Ishikawa (cell line): ENCODE data around the gene HSD17B12.

ENCODE experiments used
- CEBPB ChIP-seq: IDR thresholded peaks from 2 replicates; pipeline ENCODE4 v1.6.1; 2012
- CREB1 ChIP-seq: IDR thresholded peaks from 2 replicates; pipeline ENCODE4 v1.6.1; 2012; ENCODE audit warnings: low read depth
- EGR1 ChIP-seq: IDR thresholded peaks from 2 replicates; pipeline ENCODE4 v1.6.1; 2012
- EP300 ChIP-seq: IDR thresholded peaks from 2 replicates; pipeline ENCODE4 v1.6.1; 2012; ENCODE audit warnings: borderline replicate concordance
- FOXM1 ChIP-seq: IDR thresholded peaks from 2 replicates; pipeline ENCODE4 v1.6.1; 2012; ENCODE audit warnings: low read depth, borderline replicate concordance
- MAX ChIP-seq: IDR thresholded peaks from 2 replicates; pipeline ENCODE4 v1.6.1; 2012
- NFIC ChIP-seq: IDR thresholded peaks from 2 replicates; pipeline ENCODE4 v1.6.1; 2012
- RAD21 ChIP-seq: IDR thresholded peaks from 2 replicates; pipeline ENCODE4 v1.6.1; 2012; ENCODE audit warnings: low read depth
- REST ChIP-seq: IDR thresholded peaks from 2 replicates; pipeline ENCODE4 v1.6.1; 2012; ENCODE audit warnings: low read depth, mild to moderate bottlenecking
- TAF1 ChIP-seq: IDR thresholded peaks from 2 replicates; pipeline ENCODE4 v1.6.1; 2012; ENCODE audit warnings: low read depth, mild to moderate bottlenecking
- TCF12 ChIP-seq: IDR thresholded peaks from 2 replicates; pipeline ENCODE4 v1.6.1; 2012; ENCODE audit warnings: low read depth
- TEAD4 ChIP-seq: IDR thresholded peaks from 2 replicates; pipeline ENCODE4 v1.6.1; 2012
- YY1 ChIP-seq: IDR thresholded peaks from 2 replicates; pipeline ENCODE4 v1.6.1; 2012; ENCODE audit warnings: low read depth
- ZBTB7A ChIP-seq: IDR thresholded peaks from 2 replicates; pipeline ENCODE4 v1.6.1; 2012; ENCODE audit warnings: low read depth
- TF ChIP-seq, protein P1 (sequence below): IDR thresholded peaks from 2 replicates; pipeline ENCODE4 v1.6.1; 2012

HSD17B12 gene

DNA sequence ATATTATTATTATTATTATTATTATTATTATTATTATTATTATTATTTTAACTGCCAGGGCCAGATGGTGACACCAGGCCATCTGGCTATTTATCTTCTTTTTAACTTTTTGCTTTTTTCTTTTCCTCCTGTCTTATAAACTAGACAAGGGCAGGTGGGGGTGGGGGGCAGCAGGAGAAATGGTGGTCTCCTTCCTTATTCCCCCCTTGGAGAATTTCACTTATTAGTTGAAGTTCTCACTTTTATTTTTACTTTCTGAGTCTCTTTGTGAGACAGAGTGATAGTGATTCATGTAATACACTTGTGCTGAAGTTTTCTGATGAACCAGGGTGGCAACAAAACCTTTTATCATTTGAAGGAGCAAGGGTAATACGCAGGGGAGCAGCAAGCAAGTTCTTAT lies 103.8 kb downstream of the HSD17B12 start:
- TF ChIP-seq ZBTB7A (no peak), RAD21 (no peak), REST (no peak), NFIC (no peak), MAX (no peak), FOXM1 (no peak), CREB1 (no peak), CEBPB (no peak), TCF12 (no peak), EP300 (no peak), TEAD4 (no peak), YY1 (no peak), TAF1 (no peak), EGR1 (no peak)
- TF ChIP-seq, protein P1, sequence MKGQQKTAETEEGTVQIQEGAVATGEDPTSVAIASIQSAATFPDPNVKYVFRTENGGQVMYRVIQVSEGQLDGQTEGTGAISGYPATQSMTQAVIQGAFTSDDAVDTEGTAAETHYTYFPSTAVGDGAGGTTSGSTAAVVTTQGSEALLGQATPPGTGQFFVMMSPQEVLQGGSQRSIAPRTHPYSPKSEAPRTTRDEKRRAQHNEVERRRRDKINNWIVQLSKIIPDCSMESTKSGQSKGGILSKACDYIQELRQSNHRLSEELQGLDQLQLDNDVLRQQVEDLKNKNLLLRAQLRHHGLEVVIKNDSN = no peak

DNA sequence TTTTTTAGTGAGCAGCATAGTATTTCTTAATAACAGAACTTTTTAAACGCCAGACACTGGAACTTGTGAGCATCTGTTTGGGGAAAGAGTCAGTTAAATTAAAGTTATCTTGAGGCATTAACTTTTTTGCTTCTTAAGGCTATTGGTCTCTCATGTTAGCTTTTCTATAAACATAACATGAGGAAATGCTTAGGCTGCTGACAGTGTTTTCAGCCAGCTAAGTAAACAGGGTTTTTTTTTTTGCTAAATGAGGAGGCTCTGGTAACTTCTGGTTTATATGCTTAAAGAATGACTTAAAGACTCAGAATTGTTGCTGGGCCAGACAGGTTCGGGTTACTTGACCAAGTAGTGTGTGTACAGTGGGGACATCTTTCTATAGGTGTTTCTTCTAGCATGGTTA lies 104.3 kb downstream of the HSD17B12 start:
- TF ChIP-seq CEBPB (no peak), CREB1 (no peak), RAD21 (no peak), EGR1 (no peak), ZBTB7A (no peak), TAF1 (no peak), REST (no peak), EP300 (no peak), TEAD4 (no peak), NFIC (no peak), YY1 (no peak), TCF12 (no peak), FOXM1 (no peak), MAX (no peak)
- TF ChIP-seq, protein P1 = no peak

- no peak for TF ChIP-seq EGR1
- no peak for TF ChIP-seq TEAD4
These were observed 104.8 kb downstream of the HSD17B12 start for GRCh38 chr11:43785318-43785717.

DNA sequence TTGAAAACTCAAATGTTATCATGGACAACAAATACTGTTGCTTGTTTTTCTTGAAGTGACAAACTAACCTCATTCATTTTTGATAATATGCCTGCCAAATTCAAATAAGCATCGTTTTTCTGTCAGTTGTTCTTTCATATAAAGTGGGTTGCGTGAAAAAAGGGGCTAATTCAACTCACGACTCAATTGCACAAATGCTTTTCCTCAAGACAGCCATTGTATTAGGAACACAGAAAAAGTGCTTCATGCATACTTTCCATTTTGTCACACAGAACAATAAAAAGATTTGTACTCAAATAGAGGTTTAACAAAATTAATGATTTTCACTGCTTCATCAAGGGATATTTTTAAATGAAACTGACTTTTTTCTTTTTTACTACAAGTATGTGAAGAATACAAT lies 105.5 kb downstream of the HSD17B12 start:
- TF ChIP-seq EGR1 (no peak), RAD21 (no peak), TEAD4 (no peak), EP300 (no peak), YY1 (no peak), NFIC (no peak), TAF1 (no peak), MAX (no peak), ZBTB7A (no peak), TCF12 (no peak), FOXM1 (no peak), CEBPB (no peak), CREB1 (no peak), REST (no peak)
- TF ChIP-seq, protein P1 = no peak

- no peak for TF ChIP-seq EGR1
- TF ChIP-seq RAD21 = no peak
- TF ChIP-seq NFIC = no peak
- no peak for TF ChIP-seq TCF12
- TF ChIP-seq MAX = no peak
- no peak for TF ChIP-seq FOXM1
- TF ChIP-seq YY1 = no peak
- TF ChIP-seq, protein P1 = no peak
These were observed 107.3 kb downstream of the HSD17B12 start for GRCh38 chr11:43787824-43788223.
